Activated B cell treated with CpG ODN at 0.5 μM for 24 hours (primary cell): ENCODE measurements around the gene PRKG1. TPM values are rescaled to one million over a fixed set of nuclear protein-coding genes. Genes with fewer than 3 reads are reported as not detected.
"Not testable (repeated sequence)": the region's sequence is repeated elsewhere in the genome, so short reads cannot be mapped to it uniquely, and the experiment has no call there.

Experiments used
- ATAC-seq: fragments of 200-7000 bp; cut with Tn5 transposase; one replicate; pipeline ENCODE4 v1.10.0; 2021; ENCODE audit warnings: low read depth, mild to moderate bottlenecking, moderate library complexity
- CTCF ChIA-PET: fragments of 350-600 bp; sonication (Branson Sonifier 250); formaldehyde crosslinking; loops from one replicate; lab custom pipeline; 2021; ENCODE audit warnings: antibody characterized with exemption; lab: Charles Lee
- POLR2A ChIA-PET: fragments of 350-600 bp; sonication (Branson Sonifier 250); formaldehyde crosslinking; loops from one replicate; lab custom pipeline; 2021; ENCODE audit warnings: antibody characterized with exemption; lab: Charles Lee
- DNase-seq: peaks from one replicate; pipeline ENCODE4 v3.0.0; 2022
- H3K27ac Mint-ChIP-seq: one replicate; pipeline ENCODE4 v1.8.0; 2020; ENCODE audit warnings: mixed read lengths
- H3K27me3 Mint-ChIP-seq: one replicate; pipeline ENCODE4 v1.8.0; 2021; ENCODE audit warnings: mixed read lengths
- H3K36me3 Mint-ChIP-seq: one replicate; pipeline ENCODE4 v1.8.0; 2021; ENCODE audit warnings: low read depth, mixed read lengths
- H3K4me1 Mint-ChIP-seq: one replicate; pipeline ENCODE4 v1.8.0; 2021; ENCODE audit warnings: mixed read lengths
- H3K4me3 Mint-ChIP-seq: one replicate; pipeline ENCODE4 v1.8.0; 2020; ENCODE audit warnings: mild to moderate bottlenecking, mixed read lengths
- H3K9me3 Mint-ChIP-seq: one replicate; pipeline ENCODE4 v1.8.0; 2020; ENCODE audit warnings: mixed read lengths
- CTCF ChIP-seq: fragments of 200-600 bp; IDR thresholded peaks from one replicate; pipeline ENCODE4 v1.8.0; 2022; ENCODE audit warnings: antibody characterized with exemption, mild to moderate bottlenecking
- intact Hi-C: fragments of 100-400 bp; cut with micrococcal nuclease; formaldehyde crosslinking; loops from one replicate; pipeline ENCODE4 v1.15.1; 2024
- total RNA-seq: library from RNA; stranded (reverse); gene quantifications from 2 replicates; pipeline ENCODE4 v1.2.3, GENCODE V29; 2022

Gene PRKG1
- total RNA-seq, 1 donor from 2014 or later, result not detected

- ATAC-seq (no peak), DNase-seq (no peak)
- H3K27me3 Mint-ChIP-seq, result no peaks in the 10 kb centered on the region
- POLR2A ChIA-PET, result no interaction called here
- no peak overlapping the region for H3K27ac Mint-ChIP-seq
- intact Hi-C loops, result no loop called here
- no peak for TF ChIP-seq CTCF
- CTCF ChIA-PET, result no interaction called here
- H3K4me3 Mint-ChIP-seq, result no peak overlapping the region
- no peaks in the 10 kb centered on the region for H3K4me1 Mint-ChIP-seq
- H3K9me3 Mint-ChIP-seq, result no peaks in the 10 kb centered on the region
- no peaks in the 10 kb centered on the region for H3K36me3 Mint-ChIP-seq
Measured at GRCh38 chr10:51272555-51272954, 198.3 kb downstream of the PRKG1 start.

GRCh38 chr10:51273574-51273973 lies 199.3 kb downstream of the PRKG1 start:
- Mint-ChIP-seq H3K4me3 (no peak overlapping the region), H3K9me3 (no peaks in the 10 kb centered on the region), H3K4me1 (no peaks in the 10 kb centered on the region), H3K27ac (no peak overlapping the region), H3K36me3 (no peaks in the 10 kb centered on the region), H3K27me3 (no peaks in the 10 kb centered on the region)
- ChIA-PET CTCF (no interaction called here), POLR2A (no interaction called here)
- no peak for TF ChIP-seq CTCF
- ATAC-seq (no peak), DNase-seq (no peak)
- intact Hi-C loops, result no loop called here

GRCh38 chr10:51276097-51276496 lies 201.8 kb downstream of the PRKG1 start:
- H3K36me3 Mint-ChIP-seq, POLR2A ChIA-PET, H3K4me1 Mint-ChIP-seq, ATAC-seq, intact Hi-C loops, H3K9me3 Mint-ChIP-seq, H3K27ac Mint-ChIP-seq, H3K27me3 Mint-ChIP-seq, CTCF ChIA-PET, DNase-seq, H3K4me3 Mint-ChIP-seq: not testable (repeated sequence)

GRCh38 chr10:51281387-51281786 lies 207.1 kb downstream of the PRKG1 start:
- H3K36me3 Mint-ChIP-seq, POLR2A ChIA-PET, DNase-seq, H3K4me3 Mint-ChIP-seq, ATAC-seq, intact Hi-C loops, H3K9me3 Mint-ChIP-seq, H3K27ac Mint-ChIP-seq, H3K4me1 Mint-ChIP-seq, CTCF ChIA-PET, H3K27me3 Mint-ChIP-seq: not testable (repeated sequence)

GRCh38 chr10:51285601-51286000 lies 211.3 kb downstream of the PRKG1 start:
- POLR2A ChIA-PET, result no interaction called here
- no peak for TF ChIP-seq CTCF
- DNase-seq (no peak), ATAC-seq (no peak)
- H3K27me3 Mint-ChIP-seq, result no peaks in the 10 kb centered on the region
- no peaks in the 10 kb centered on the region for H3K9me3 Mint-ChIP-seq
- no peaks in the 10 kb centered on the region for H3K4me1 Mint-ChIP-seq
- CTCF ChIA-PET, result no interaction called here
- intact Hi-C loops, result no loop called here
- no peak overlapping the region for H3K4me3 Mint-ChIP-seq
- no peaks in the 10 kb centered on the region for H3K36me3 Mint-ChIP-seq
- no peak overlapping the region for H3K27ac Mint-ChIP-seq

GRCh38 chr10:51288511-51288910 lies 214.2 kb downstream of the PRKG1 start:
- no peak for TF ChIP-seq CTCF
- ChIA-PET POLR2A (no interaction called here), CTCF (no interaction called here)
- Mint-ChIP-seq H3K27ac (no peak overlapping the region), H3K36me3 (no peaks in the 10 kb centered on the region), H3K4me3 (no peak overlapping the region), H3K9me3 (no peaks in the 10 kb centered on the region), H3K4me1 (no peaks in the 10 kb centered on the region), H3K27me3 (no peaks in the 10 kb centered on the region)
- intact Hi-C loops, result no loop called here
- ATAC-seq, result no peak
- DNase-seq, result no peak
